ENCODE measurements around the gene FILIP1L. TPM values are rescaled to one million over a fixed set of nuclear protein-coding genes. Genes with fewer than 3 reads are reported as not detected.

The FILIP1L gene
- total RNA-seq, 1 experiment from 2014 or later = 0.17 TPM

GRCh38 chr3:100080573-100080972, 33.7 kb downstream of the FILIP1L start:
- DNase-seq (ENCODE audit: low read depth, low spot score) = no peak
- Histone ChIP-seq H3K27ac (ENCODE audit: low read depth, low read length) (no peak overlapping the region), H3K4me1 (ENCODE audit: control insufficient read depth in 1 of 2, insufficient read depth in 2 of 2, low read length in 2 of 2) (no peaks in the 10 kb centered on the region), H2AFZ (ENCODE audit: low read depth, low read length, poor library complexity, severe bottlenecking) (no peak overlapping the region), H3K36me3 (ENCODE audit: control insufficient read depth in 1 of 2, insufficient read depth in 2 of 2, low read length in 2 of 2) (no peaks in the 10 kb centered on the region), H3K9me2 (ENCODE audit: insufficient read depth) (no peaks in the 10 kb centered on the region), H3K9me3 (ENCODE audit: control insufficient read depth in 1 of 2, insufficient read depth in 1 of 2, low read depth in 1 of 2, low read length in 2 of 2) (no peaks in the 10 kb centered on the region), H3K4me3 (replicated peaks in 1 of 2; ENCODE audit: low read depth in 1 of 2, low read length in 2 of 2) (no peak overlapping the region), H3K4me2 (ENCODE audit: low read length) (no peak overlapping the region), H3K9ac (ENCODE audit: low read length) (no peak overlapping the region), H3K27me3 (ENCODE audit: insufficient read depth, low read length) (no peaks in the 10 kb centered on the region), H4K20me1 (ENCODE audit: insufficient read depth) (no peaks in the 10 kb centered on the region), H3K79me2 (ENCODE audit: insufficient read depth, low read length) (no peaks in the 10 kb centered on the region)
- TF ChIP-seq MAX (IDR thresholded peaks at IDR 0.05) (no peak), POLR2AphosphoS5 (IDR thresholded peaks at IDR 0.05; ENCODE audit: low read depth, low read length) (no peak), TCF7L2 (IDR thresholded peaks at IDR 0.05; ENCODE audit: borderline replicate concordance, extremely low read depth, insufficient read depth, insufficient read length) (no peak), EZH2 (IDR thresholded peaks at IDR 0.05) (no peak), JUND (IDR thresholded peaks at IDR 0.05) (no peak), ZFX (IDR thresholded peaks at IDR 0.05) (no peak), CBX3 (IDR thresholded peaks at IDR 0.05; ENCODE audit: low read depth) (no peak), RAD21 (IDR thresholded peaks at IDR 0.05; ENCODE audit: low read depth) (no peak), EZH2phosphoT487 (IDR thresholded peaks at IDR 0.05; ENCODE audit: borderline replicate concordance) (no peak), CTCF (IDR thresholded peaks at IDR 0.05 in 2 of 3, conservative IDR thresholded peaks at IDR 0.05 in 1 of 3; ENCODE audit: borderline replicate concordance in 1 of 3, insufficient read depth in 1 of 3, low read depth in 2 of 3, low read length in 2 of 3) (no peak), YY1 (IDR thresholded peaks at IDR 0.05; ENCODE audit: extremely low read depth, insufficient replicate concordance, low read depth, low read length) (no peak), SRF (IDR thresholded peaks at IDR 0.05; ENCODE audit: low read depth) (no peak), ZNF274 (IDR thresholded peaks at IDR 0.05; ENCODE audit: low read depth, low read length) (no peak), REST (IDR thresholded peaks at IDR 0.05; ENCODE audit: low read depth) (no peak), POLR2A (IDR thresholded peaks at IDR 0.05; ENCODE audit: borderline replicate concordance, extremely low read depth, insufficient read depth, insufficient read length) (no peak), SIN3A (IDR thresholded peaks at IDR 0.05; ENCODE audit: low read depth) (no peak)
- intact Hi-C loops (cut with micrococcal nuclease) = no loop called here
- POLR2A ChIA-PET = no interaction called here
- BruUV-seq (replicated peaks) = no TSS peak
- RAD21 ChIA-PET (ENCODE audit: low non-redundant PET in 1 of 2, low total read pairs in 2 of 2, uncharacterized antibody in 2 of 2, unreplicated experiment in 2 of 2) = no interaction called here
- CTCF ChIA-PET = no interaction called here
- ATAC-seq = no peak

All from HCT116 (cell line).